ENCODE data around the gene PPIB. TPM values are rescaled to one million over a fixed set of nuclear protein-coding genes. Genes with fewer than 3 reads are reported as not detected.

The PPIB gene
- total RNA-seq, 1 experiment from 2014 or later, result 433 TPM

DNA sequence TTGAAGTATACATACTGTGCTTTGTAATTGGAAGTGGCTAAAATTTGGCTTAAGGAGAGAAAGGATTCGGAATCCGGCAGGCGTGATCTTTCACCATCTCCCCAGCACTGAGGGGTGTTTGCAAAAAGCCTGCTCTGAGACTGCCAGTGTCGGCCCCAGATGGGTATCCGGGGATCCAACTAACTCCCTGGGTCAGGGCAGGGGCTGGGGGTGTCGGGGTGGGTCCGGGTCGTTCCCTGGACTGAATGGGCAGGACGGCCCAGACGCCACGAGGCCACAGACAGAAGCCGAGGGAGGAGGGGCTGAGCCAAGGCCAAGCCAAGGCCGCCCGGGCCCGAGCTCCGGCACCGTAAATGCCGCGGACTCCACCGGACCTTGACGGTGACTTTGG, 349 bp downstream of the PPIB start:
- Histone ChIP-seq H3K9ac (ENCODE audit: extremely low read depth, insufficient read length, low read length) (peak overlapping the region; percentile 71), H3K79me1 (ENCODE audit: insufficient read depth, low read depth, low read length, poor library complexity, severe bottlenecking) (no peaks in the 10 kb centered on the region), H4K20me1 (ENCODE audit: control insufficient read depth, insufficient read depth, insufficient read length) (no peaks in the 10 kb centered on the region), H3K18ac (ENCODE audit: insufficient read length, low read depth, low read length) (peak overlapping the region; percentile 37), H4K91ac (ENCODE audit: insufficient read length, low read depth, low read length) (no peak overlapping the region), H4K5ac (ENCODE audit: insufficient read length, low read depth, low read length) (no peak overlapping the region), H2BK5ac (ENCODE audit: insufficient read length, low read length) (no peak overlapping the region), H3K23ac (ENCODE audit: insufficient read length, low read depth, low read length) (no peak overlapping the region), H2BK12ac (ENCODE audit: insufficient read length, low read depth, low read length) (no peak overlapping the region), H3K56ac (ENCODE audit: insufficient read length, low read depth, low read length) (no peak overlapping the region), H3K4me2 (ENCODE audit: insufficient read depth, insufficient read length, low read length) (peak overlapping the region; percentile 77), H2BK20ac (ENCODE audit: low read depth, low read length, poor library complexity, severe bottlenecking) (no peak overlapping the region), H2BK15ac (ENCODE audit: low read depth, low read length) (no peak overlapping the region), H3T11ph (ENCODE audit: low read length) (no peak overlapping the region), H3K79me2 (ENCODE audit: insufficient read depth, low read length) (no peaks in the 10 kb centered on the region; the same call in 1 of the 2 replicates), H2AK5ac (ENCODE audit: insufficient read length, low read length) (no peak overlapping the region), H2BK120ac (ENCODE audit: low read depth, low read length, poor library complexity, severe bottlenecking) (no peak overlapping the region), H3K23me2 (ENCODE audit: insufficient read length, low read depth, low read length, poor library complexity, severe bottlenecking) (no peaks in the 10 kb centered on the region), H3K27me3 (ENCODE audit: insufficient read depth, low read length) (no peaks in the 10 kb centered on the region), H3K27ac (ENCODE audit: insufficient read length, low read depth, low read length) (no peak overlapping the region), H2AFZ (ENCODE audit: low read length) (no peak overlapping the region), H4K8ac (replicated peaks; ENCODE audit: insufficient read length, low read depth, low read length) (no peak overlapping the region), H3K4ac (ENCODE audit: low read depth, low read length) (no peak overlapping the region), H3K9me3 (ENCODE audit: control insufficient read depth, low read depth, low read length) (no peaks in the 10 kb centered on the region), H3K4me1 (ENCODE audit: insufficient read depth, low read length) (no peaks in the 10 kb centered on the region; the same call in 1 of the 2 replicates), H3K14ac (ENCODE audit: insufficient read depth, low read length) (peak overlapping the region; percentile 65; the same call in 1 of the 2 replicates)
- Mint-ChIP-seq H3K36me3 (ENCODE audit: insufficient read depth in 1 of 3, low read depth in 3 of 3) (peaks cover 26 to 39% (median 29%) of the 10 kb centered on the region in 3 experiments; a peak in 6 of 7 replicates), H3K9me3 (no peaks in the 10 kb centered on the region; a peak in 1 of 5 replicates), H3K27ac (peak overlapping the region; percentile 55 to 89 (median 86); a peak in 5 of 7 replicates), H3K27me3 (ENCODE audit: low read depth) (no peaks in the 10 kb centered on the region), H3K4me1 (peaks cover 28 to 29% of the 10 kb centered on the region in 2 experiments), H3K4me3 (peak overlapping the region; percentile 88 to 91)
- WGBS (ENCODE audit: extremely low coverage, insufficient read length, low lambda C conversion rate), result no CpG with 5 or more reads among the region's 21 CpGs
- TF ChIP-seq CTCF (conservative IDR thresholded peaks at IDR 0.05), result no peak
- no peak for DNase-seq
